Right hindlimb (tissue), 1 donor: ENCODE measurements around the gene ZBTB5.
"Not testable (repeated sequence)": the region's sequence is repeated elsewhere in the genome, so short reads cannot be mapped to it uniquely, and the experiment has no call there.

Experiments
- DNase-seq: peaks from one replicate; pipeline ENCODE4 v3.0.0-alpha.2; 2018

ZBTB5 gene, protein sequence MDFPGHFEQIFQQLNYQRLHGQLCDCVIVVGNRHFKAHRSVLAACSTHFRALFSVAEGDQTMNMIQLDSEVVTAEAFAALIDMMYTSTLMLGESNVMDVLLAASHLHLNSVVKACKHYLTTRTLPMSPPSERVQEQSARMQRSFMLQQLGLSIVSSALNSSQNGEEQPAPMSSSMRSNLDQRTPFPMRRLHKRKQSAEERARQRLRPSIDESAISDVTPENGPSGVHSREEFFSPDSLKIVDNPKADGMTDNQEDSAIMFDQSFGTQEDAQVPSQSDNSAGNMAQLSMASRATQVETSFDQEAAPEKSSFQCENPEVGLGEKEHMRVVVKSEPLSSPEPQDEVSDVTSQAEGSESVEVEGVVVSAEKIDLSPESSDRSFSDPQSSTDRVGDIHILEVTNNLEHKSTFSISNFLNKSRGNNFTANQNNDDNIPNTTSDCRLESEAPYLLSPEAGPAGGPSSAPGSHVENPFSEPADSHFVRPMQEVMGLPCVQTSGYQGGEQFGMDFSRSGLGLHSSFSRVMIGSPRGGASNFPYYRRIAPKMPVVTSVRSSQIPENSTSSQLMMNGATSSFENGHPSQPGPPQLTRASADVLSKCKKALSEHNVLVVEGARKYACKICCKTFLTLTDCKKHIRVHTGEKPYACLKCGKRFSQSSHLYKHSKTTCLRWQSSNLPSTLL

DNA sequence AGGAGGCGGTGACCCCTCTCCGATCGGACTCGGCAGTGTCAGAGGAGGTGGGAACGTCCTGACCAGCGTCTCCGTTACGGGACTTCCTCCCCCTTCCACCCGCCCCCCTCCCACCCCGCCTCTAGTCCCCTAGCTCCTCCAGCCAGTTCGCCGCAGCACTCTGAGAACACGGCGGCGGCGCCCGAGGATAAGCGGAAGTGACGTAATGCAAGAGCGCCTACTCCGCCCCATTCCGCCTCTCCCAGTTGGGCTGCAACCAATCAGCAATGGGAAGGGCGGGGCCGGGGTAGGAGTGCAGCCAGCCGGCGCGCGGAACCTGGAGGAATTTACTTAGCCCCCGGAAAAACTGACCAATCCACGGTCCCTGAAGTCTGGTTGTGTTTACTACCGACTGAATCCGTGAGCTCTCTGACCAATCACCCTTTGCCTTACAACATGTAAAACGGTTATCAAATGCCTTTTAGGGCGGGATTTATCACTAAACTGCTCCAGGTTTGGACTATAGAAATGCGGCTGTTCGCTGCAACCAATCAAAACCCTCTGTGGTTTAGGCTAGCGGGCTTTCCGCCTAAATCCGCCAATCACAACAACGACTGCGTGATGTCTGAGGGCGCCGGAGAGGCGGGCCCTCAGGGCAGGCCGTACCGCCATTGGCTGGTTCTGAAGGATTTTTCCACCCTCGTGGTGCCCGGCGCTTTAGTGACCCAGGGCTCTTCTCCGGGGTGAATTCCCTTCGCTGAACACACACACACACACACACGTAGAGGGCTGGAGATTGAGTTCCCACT lies at the start of gene ZBTB5:
ZBTB5 (minus strand) TSS at position 202 of the 788 bp plus-strand sequence. CDS start 22,899 bp downstream, outside the sequence.
- DNase-seq: peak; percentile 99

DNA sequence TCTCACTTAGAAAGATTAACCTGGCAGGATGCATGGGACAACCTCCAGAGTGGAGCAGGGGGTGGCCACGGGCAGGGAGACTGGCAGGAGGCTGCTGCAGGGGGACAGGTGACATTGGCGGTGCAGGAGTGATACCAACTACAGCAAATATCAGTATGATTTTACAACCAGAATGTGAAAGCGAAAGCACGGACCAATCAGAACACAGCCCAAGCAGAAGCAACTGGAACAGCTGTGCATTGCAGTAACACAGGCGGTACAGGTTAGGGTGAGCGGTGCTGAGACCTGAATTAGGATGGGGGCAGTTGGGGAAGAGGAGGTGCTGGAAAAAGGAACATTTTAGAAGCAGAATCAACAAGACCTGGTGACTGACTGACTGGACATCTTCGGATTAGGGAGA lies 49.7 kb upstream of the ZBTB5 start:
- no peak for DNase-seq

DNA sequence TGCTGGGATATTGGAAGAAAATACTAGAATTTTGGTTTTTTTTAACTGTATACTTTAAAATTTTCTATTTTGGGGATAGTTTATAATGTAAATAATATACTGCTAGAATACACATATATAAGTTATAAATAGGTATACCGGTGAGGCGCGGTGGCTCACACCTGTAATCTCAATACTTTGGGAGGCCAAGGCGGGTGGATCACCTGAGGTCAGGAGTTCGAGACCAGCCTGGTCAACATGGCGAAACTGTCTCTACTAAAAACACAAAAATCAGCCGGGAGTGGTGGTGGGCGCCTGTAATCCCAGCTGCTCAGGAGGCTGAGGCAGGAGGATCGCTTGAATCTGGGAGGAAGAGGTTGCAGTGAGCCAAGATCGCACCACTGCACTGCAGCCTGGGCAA lies 49.2 kb upstream of the ZBTB5 start:
- not testable (repeated sequence) for DNase-seq

DNA sequence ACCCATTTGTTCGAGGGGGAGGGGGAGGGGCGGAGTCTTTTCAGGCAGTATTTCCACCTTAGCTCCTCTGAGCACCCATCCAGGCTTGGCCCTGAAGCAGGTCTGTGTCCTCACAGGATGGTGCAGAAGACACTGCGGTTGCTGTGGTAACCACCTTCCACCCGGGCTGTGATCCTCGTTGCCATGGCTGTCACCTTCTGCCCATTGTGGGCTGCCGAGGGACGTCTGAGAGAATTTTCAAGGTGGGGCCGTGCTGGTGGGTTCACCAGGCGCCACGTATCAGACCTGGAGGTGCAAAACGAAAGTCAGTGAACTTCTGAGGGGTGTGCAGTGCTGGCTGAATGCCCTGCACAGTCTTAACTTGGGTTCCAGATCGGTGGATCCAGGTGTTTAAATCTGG lies 47.2 kb upstream of the ZBTB5 start:
- DNase-seq: no peak

DNA sequence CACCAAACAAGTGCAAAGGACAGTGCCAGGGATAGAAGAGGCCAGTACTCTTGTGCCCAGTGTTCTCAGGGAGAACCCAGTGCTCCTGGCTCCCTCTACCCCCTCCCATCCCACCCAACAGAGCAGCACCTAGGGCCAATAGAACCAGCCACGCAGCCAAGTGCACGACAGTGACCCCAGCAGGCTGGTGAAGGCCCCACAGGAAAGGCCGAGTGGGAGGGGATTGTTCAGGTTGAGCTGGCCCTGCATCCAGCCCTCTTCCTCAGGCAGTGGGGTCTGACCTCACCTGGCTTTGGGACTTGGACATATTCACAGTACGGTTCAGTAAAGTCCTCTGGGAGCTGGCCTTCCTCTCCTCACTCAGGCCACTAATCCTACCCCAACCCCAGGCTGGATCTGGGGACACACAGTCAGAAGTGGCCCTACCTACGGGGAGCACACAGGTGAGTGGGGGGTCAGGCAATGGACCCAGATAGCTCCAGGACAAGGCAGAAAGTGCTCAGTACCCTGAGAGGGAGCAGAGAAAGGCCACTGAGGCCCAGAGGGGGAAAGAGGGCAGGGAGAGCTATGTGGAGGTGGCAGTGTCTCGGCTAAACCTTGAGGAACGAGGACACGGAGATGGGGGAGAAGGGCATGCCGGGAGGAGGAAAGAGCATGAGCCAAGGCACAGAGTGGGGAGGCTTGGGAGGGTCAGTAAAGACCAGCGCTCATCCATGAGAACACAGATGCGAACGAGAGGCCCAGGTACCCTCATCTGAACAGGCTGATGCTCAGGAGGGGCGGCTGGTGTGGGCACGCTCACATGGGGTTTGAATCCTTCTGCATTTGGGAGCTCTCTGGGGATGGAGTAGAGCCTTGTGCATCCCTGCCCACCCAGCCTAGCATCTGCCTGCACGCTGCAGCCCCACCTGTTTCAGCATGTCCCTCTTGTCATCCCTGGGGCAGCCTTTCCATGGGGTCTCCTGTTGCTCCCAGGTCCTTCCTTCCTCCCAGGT lies 46.1 kb upstream of the ZBTB5 start:
- DNase-seq: no peak

DNA sequence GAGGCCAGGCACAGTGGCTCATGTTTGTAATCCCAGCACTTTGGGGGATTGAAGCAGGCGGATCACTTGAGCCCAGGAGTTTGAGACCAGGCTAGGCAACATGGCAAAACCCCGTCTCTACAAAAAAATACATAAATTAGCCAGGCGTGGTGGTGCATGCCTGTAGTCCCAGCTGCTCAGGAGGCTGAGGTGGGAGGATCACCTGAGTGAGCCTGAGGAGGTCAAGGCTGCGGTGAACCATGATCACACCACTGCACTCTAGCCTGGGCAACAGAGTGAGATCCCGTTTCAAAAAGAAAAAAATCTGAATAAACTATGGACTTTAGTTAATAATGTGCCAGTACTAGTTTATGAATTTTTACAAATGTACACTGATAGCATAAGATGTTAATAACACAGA lies 44.8 kb upstream of the ZBTB5 start:
- DNase-seq: not testable (repeated sequence)

DNA sequence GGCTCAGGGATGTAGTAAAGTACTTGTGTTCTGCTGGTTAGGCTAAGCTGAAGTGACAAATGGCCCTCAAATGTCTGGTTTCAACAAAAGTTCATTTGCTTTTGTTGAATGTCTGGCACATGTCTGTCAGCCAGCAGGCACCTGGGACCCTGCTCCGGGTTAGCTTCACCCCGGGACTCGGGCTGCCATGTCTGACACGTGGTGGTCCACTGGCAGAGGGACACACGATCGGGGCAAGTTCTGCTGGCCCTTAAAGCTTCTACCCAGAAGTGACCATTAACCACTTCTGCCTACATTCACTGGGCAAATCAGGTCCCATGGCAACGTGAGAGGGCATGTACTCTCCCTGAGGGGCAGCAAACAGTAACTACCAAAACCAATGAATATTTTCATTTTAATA lies 44.3 kb upstream of the ZBTB5 start:
- no peak for DNase-seq

DNA sequence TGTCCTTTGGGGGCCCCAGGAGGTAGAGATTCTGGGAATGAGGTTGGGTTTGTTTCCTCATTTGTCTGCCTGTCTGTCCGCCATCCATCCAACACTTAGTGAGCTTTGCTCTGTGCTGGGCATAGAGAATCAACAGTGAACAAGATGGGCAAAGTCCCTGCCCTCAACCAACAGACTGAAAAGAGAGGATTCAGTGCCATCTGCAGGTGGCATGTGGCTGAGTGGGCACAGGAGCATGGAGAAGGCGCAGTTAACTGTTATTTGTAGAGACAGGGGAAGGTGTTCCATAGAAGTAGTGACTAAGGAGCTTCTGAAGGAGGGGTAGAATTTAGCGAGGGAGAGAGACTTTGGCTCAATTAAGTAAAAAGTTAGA lies 43.6 kb upstream of the ZBTB5 start:
- no peak for DNase-seq

DNA sequence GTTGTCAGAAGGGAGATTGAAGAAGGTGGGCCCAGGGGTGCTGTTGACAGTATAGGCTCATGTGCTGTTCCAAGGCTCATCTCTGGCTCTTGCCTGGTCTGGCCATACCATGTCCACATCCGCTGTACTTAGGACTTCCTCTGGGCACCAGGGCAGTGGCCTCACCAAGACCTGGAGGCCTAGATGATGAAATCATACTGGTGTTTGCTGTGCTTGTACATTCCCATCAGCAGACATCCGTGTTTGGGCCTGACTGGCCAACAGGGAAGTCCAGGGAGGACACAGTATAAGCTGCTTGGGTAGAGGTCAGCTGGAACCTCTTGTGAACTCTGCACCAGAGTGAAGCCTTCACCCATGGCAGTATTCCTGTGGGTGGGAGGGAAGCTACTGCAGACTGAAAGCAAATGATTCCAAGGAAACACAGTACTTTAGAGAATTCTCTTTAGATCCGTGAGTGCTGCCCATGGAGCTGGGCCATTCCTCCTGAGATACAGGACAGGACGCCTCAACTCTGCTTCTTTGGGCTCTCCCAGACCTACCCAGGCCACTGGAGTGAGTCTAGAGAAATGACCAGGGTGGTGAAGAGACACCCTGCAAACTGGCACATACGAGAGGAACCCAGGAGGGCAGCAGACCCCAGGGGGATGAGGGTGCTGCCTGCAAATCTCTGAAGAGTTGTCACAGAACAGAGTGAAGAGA lies 43.0 kb upstream of the ZBTB5 start:
- no peak for DNase-seq

DNA sequence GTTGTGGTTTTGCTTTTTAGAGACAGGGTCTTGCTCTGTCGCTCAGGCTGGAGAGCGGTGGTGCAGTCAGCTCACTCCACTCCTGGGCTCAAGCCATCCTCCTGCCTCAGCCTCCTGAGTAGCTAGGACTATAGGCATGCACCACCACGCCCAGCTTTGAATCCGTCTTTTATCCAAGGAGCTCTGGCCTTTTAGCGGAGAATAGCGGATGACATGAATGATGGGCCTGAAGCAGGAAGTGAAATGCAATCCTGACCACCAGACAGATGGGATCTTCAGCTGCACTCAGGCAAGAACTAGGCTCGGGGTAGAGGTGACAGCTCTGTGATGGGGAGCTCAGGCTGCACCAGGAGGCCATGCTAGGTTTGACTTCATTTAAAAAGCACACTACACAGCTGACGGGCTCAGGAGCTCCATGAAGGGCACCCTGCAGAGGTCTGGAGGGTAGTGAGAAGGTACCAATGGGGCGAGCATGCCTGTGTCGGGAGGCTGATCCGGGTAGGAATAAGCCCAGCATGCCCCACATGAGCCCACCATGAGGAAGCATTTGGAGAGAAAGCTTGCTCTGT lies 42.4 kb upstream of the ZBTB5 start:
- no peak for DNase-seq

DNA sequence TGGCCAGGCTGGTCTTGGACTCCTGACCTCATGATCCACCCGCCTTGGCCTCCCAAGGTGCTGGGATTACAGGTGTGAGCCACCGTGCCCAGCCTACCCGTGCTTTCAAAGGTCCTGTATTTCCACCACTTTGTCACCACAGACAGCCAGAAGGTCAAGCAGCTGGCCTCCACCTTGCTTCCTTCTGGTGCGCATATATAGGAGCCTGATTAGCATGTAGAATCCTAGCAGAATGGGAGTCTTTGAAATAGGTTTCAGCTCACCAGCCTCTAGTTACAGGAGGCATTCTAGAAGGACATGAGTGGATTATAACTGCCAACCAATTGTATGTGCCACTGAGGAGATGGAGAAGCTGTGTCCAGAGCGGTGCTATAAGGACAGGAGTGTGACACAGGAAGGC lies 39.4 kb upstream of the ZBTB5 start:
- DNase-seq: no peak

DNA sequence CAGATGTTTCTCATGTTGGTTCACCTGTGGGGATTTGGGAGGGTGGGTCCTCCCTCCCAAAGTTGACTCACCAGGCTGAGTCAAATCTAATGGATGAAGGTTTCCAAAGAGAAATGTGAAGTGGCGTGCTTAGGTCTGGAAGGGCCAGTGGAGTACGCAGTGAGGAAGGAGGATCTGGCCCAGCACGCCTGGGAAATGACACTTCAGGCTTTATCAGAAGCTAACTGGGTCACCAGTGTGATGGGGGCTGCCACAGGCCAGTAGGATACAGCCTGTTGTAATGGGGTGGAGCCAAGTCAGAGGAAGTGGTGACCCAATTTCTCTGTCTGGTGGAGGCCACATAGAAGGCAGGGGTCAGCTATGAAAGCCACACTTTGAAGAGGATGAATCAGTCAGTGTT lies 38.5 kb upstream of the ZBTB5 start:
- no peak for DNase-seq

DNA sequence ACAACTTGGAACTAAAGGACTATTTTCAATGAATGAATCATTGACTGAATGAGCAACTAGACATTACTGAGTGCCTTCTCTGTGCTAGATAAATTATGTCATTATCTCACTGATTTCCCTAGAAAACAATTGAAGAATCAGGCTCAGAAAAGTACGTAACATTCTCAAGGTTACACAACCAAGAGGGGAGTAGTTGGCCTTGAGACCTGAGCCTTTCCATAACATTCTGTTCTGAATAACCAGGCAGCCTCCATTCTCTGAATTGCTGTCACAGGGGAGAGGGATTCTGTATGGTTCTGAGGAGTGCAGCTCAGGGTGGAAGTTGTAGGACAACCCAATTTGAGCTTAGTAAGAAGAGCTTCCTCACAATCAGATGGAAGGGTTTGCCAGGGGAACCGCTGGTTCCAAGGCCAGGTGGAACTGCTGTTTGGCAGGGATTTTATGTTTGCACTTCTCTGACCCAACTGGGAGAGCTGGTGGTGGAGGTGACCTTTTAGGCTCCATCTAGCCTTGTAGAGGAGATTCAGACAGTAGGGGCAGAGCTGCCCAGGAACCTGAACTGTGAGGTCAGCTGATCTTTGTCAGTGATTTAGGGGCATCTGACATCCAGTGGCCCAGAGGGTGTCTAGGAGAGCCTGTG lies 36.8 kb upstream of the ZBTB5 start:
- no peak for DNase-seq

DNA sequence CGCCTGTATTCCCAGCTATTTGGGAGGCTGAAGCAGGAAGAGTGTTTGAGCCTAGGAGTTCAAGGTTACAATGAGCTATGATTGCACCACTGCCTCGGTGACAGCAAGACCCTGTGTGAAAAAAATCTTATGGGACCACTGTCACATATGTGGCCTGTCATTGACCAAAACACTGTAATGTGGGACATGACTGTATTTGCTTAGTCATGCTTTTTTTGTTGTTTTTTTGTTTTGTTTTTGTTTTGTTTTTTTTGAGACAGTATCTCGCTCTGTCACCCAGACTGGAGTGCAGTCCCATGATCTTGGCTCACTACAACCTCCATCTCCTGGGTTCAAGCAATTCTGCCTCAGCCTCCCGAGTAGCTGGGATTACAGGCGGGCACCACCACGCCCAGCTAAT lies 34.0 kb upstream of the ZBTB5 start:
- DNase-seq: no peak

DNA sequence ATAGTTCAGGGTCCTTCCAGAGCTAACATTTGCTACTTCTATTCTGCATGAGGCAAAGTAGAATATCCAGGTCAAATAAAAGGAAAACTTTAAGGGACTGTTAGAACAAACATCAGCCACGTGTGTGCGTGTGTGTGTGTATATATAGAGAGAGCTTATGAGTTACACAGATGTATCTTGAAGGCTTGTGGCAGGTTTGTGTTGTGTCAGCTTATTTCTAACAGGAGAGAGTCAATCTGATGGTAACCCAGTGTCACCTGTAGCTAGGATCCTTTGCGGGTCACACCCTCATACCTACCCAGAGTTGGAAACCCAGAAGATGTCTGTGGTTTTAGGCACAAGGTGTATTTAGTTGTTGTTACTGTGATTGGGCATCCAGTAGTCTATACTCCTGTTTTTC lies 33.2 kb upstream of the ZBTB5 start:
- DNase-seq: no peak

DNA sequence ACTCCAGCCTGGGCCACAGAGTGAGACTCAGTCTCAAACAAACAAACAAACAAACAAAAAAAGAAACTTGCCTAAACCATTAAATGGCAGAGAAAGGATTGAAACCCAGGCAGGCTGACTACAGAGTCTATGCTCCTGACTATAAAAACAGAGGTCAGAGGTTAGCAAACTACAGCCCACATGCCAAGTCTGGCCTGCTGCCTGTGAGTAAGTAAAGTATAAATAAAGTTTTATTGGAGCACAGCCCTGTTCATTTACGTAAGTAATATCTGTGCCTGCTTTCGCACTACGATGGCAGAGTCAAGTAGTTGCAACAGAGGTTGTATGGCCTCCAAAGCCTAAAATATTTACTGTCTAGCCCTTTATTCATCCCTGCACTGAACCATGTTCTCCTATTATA lies 32.1 kb upstream of the ZBTB5 start:
- DNase-seq: no peak

DNA sequence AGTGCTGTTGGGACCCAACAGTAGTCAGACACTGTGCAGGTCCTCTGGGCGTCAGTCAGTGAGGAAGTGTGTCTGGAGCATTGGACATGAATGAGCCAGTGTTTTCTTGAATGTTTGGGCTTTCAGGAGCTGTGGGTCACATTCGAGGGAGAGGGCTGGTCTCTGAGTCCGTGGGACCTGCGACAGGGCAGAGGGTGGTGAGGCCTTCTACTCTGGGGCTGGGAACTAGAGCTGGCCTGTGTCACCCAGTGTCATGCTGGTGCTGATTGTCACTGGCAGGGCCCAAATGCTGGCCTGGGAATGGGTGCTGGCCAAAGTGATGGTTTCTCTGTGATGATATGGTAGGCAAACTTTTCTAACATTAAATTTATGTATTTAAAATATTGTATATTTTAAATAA lies 30.8 kb upstream of the ZBTB5 start:
- no peak for DNase-seq

DNA sequence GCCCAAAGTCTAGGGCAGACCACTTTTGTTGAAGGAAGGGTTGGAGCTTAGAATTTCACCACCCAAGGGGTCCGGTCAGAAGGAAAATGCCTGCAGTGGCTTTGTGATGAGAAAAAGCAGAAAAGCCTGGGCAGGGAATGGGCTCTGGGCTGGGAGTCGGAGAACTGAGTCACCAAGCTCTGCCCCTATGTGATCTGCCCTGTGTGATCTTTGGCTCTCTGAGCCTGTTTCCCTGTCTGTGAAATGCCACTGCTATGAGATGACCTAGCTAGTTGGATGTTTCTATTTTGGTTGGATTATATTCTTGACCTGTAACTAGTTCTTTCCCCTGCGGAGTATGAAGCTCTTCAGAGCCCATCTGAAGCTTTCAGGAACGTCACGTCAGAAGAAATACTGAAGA lies 30.3 kb upstream of the ZBTB5 start:
- no peak for DNase-seq

DNA sequence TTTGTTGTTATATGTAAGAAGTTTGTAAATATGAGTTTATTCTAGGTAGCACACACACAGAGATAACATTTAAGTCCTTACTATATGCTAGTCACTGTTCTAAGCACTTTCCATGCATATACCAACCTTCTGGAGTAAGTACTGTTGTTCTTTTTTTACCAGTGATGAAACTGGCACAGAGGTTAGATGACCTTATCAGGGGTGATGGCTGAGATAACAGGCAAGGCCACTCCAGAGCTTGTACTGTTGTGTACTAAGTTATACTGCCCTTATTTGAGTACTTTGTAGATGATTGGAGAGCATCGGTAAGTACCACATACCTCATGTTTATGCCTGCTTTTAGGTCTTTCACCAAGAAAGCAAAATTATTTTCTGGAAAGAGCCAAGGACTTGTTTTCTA lies 26.7 kb upstream of the ZBTB5 start:
- no peak for DNase-seq

DNA sequence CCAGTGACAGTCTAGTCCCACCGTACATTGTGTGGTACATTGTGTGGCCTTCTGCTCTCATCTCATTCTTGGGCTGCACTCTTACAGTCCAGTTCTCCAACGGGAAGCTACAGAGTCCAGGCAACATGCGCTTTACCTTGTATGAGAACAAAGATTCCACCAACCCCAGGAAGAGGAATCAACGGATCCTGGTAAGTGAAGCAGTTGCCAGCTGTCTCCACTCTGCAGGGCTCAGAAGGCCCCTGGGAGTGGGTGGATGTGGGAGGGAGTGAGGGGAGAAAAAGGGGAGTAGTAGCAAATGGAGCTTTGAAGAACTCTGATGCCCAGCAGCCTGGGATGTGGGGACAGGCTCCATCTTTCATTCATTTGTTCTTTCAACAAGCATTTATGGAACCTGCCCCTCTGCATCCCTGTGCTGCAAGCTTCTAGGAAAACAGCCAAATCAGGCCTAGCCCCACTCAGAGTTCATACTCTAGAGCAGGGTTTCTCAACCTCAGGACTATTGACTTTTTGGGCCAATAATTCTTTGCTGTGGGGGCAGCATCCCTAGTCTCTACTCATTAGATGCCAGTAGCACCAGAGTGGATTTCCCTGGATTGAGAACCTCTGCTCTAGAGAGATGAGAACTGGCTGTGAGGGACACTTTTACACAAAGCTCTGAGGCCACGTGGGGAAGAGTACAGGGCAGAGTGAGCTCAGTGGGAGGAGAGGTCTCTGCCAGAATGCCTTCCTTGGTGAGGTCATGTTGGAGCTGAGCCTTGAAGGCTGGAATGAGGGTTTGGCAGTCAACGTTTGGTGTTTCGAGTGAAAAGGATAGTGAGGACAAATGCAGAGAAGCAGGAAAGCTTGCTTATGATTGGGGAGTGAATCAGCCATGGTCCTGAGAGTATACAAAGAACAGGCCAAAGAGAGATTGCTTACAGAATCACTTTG lies 21.6 kb upstream of the ZBTB5 start:
- DNase-seq: peak; percentile 84
